A673 (cell line): ENCODE data around the gene EHF. TPM values are rescaled to one million over a fixed set of nuclear protein-coding genes. Genes with fewer than 3 reads are reported as not detected.

ENCODE experiments used
- BruUV-seq: library from RNA; stranded (reverse); fragments of 400-500 nt; replicated peaks from 2 replicates; lab custom pipeline; 2021; lab: Mats Ljungman, UMichigan
- CTCF ChIA-PET: fragments of 300-600 bp; sonication (Branson Sonifier 250); formaldehyde crosslinking; loops from one replicate; lab custom pipeline; 2022; ENCODE audit warnings: antibody characterized with exemption; lab: Charles Lee
- POLR2A ChIA-PET: fragments of 300-600 bp; sonication (Branson Sonifier 250); formaldehyde crosslinking; loops from one replicate; lab custom pipeline; 2022; ENCODE audit warnings: antibody characterized with exemption; ENCODE audit not compliant: low non-redundant PET; lab: Charles Lee
- DNase-seq: peaks from one replicate; pipeline ENCODE4 v3.0.0-alpha.2; 2015; ENCODE audit warnings: low spot score
- H3K27ac ChIP-seq: fragments of 200-600 bp; sonication (generic); 2 replicates; pipeline ENCODE4 v1.5.1; 2016; ENCODE audit warnings: mixed run types, low read depth, mild to moderate bottlenecking, mixed read lengths, antibody characterized with exemption, low read length; ENCODE audit not compliant: poor library complexity, severe bottlenecking
- H3K27me3 ChIP-seq: fragments of 200-600 bp; sonication (generic); replicated peaks from 2 replicates; pipeline ENCODE4 v1.6.1; 2017; ENCODE audit warnings: mixed run types, low read depth, mild to moderate bottlenecking, mixed read lengths, antibody characterized with exemption, low read length; ENCODE audit not compliant: insufficient read depth, poor library complexity
- H3K36me3 ChIP-seq: fragments of 200-600 bp; sonication (generic); 2 replicates; pipeline ENCODE4 v1.6.1; 2016; ENCODE audit warnings: mixed run types, mild to moderate bottlenecking, mixed read lengths, antibody characterized with exemption, low read length; ENCODE audit not compliant: insufficient read depth, poor library complexity, severe bottlenecking
- H3K4me1 ChIP-seq: fragments of 200-600 bp; sonication (generic); 2 replicates; pipeline ENCODE4 v1.6.1; 2017; ENCODE audit warnings: mixed run types, mild to moderate bottlenecking, mixed read lengths, antibody characterized with exemption, low read length; ENCODE audit not compliant: insufficient read depth, poor library complexity, severe bottlenecking
- H3K4me3 ChIP-seq: fragments of 200-600 bp; sonication (generic); 2 replicates; pipeline ENCODE4 v1.5.1; 2016; ENCODE audit warnings: low read depth, mixed run types, mild to moderate bottlenecking, mixed read lengths, low read length; ENCODE audit not compliant: poor library complexity, severe bottlenecking
- H3K9me3 ChIP-seq: fragments of 200-600 bp; sonication (generic); 2 replicates; pipeline ENCODE4 v1.6.1; 2016; ENCODE audit warnings: mixed run types, low read depth, mild to moderate bottlenecking, mixed read lengths, antibody characterized with exemption, low read length; ENCODE audit not compliant: poor library complexity, severe bottlenecking
- CTCF ChIP-seq: fragments of 300-800, 200-600 bp; sonication (generic); conservative IDR thresholded peaks from 2 replicates; pipeline ENCODE4 v1.5.1; 2017; ENCODE audit warnings: low read depth, mild to moderate bottlenecking, antibody characterized with exemption, low read length, moderate library complexity, mixed read lengths
- EZH2 ChIP-seq: fragments of 200-600 bp; sonication (generic); IDR thresholded peaks from 2 replicates; pipeline ENCODE4 v1.6.1; 2017; ENCODE audit warnings: borderline replicate concordance, low read depth, mild to moderate bottlenecking, mixed read lengths, antibody characterized with exemption, low read length; ENCODE audit not compliant: poor library complexity, severe bottlenecking
- intact Hi-C: fragments of 100-400 bp; cut with micrococcal nuclease; formaldehyde crosslinking; loops from one replicate; pipeline ENCODE4 v1.10.0; 2022; ENCODE audit not compliant: unreplicated experiment
- total RNA-seq: library from RNA; stranded (reverse); gene quantifications from 2 replicates; pipeline ENCODE4 v1.2.3, GENCODE V29; 2021

Gene EHF
- total RNA-seq, 1 experiment from 2014 or later = not detected

DNA sequence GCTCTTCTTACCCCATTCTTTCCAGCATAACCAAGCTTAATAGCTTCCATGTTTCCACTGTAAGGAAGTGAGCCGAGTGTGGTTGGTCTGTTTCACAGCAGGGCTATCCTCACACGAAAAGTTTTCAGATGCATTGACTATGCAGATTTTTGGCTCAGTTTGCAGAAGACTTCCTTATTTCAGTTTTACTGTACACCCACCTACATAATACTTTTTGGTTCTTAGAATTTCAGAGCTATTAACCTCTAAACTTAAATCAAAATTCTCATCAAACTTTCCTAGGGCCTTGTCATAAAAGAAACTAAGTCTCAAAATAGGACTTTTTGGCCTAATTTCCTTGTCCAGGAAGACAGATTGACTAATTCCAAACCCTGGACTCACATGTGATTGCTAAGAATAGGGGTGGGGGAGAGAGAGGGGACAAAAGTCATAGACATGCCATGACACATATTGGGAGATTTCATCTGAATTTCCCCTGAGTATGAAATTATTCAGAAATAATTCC, 7.3 kb upstream of the EHF start:
- TF ChIP-seq EZH2 (no peak), CTCF (no peak)
- ChIA-PET CTCF (no interaction called here), POLR2A (no interaction called here)
- Histone ChIP-seq H3K27me3 (no peaks in the 10 kb centered on the region), H3K36me3 (no peaks in the 10 kb centered on the region), H3K9me3 (no peaks in the 10 kb centered on the region), H3K4me3 (no peak overlapping the region), H3K27ac (no peak overlapping the region), H3K4me1 (no peaks in the 10 kb centered on the region)
- no TSS peak for BruUV-seq
- DNase-seq = no peak
- intact Hi-C loops = no loop called here

DNA sequence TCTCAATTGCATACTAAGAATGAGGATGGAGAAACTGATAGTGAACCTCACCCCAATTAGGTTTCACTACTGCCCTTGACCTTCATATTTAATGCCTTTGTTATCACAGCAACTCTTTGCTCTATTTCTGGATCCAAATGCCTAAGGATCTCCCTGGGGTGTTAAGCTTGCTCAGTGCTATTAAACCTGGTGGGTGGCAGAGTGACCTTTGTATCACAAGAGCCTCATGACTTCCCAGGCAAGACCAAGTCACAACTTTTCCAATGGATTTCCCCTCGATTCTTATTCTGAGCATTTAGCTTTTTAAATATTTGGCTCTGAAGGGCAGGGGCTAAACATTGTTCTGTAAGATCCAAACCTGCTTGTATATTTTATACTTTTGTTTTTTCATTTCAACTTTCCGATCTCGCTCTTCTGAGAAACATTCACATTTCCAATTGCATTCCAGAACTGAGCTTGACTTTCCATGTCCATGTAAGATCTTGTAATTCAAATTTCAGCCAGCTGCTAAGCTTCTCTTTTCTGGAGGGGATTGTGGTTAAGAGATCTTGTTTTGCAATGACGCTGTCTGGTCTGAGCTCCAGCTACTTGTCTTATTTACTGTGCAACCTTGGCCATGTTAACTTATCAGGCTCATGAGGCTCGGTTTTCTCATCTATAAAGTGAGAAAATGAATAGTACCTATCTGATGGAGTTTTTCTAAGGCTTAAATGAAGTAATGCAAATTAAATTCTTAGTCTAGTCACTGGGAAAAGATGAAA, 6.4 kb upstream of the EHF start:
- BruUV-seq = no TSS peak
- Histone ChIP-seq H3K4me1 (no peaks in the 10 kb centered on the region), H3K27ac (no peak overlapping the region), H3K36me3 (no peaks in the 10 kb centered on the region), H3K27me3 (no peaks in the 10 kb centered on the region), H3K9me3 (no peaks in the 10 kb centered on the region), H3K4me3 (no peak overlapping the region)
- intact Hi-C loops = no loop called here
- POLR2A ChIA-PET = no interaction called here
- CTCF ChIA-PET = no interaction called here
- no peak for TF ChIP-seq CTCF
- no peak for TF ChIP-seq EZH2
- no peak for DNase-seq

GRCh38 chr11:34616086-34616485, 4.8 kb upstream of the EHF start:
- Histone ChIP-seq H3K27me3 (peaks cover under 1% of the 10 kb centered on the region), H3K4me3 (no peak overlapping the region), H3K27ac (no peak overlapping the region), H3K36me3 (no peaks in the 10 kb centered on the region), H3K9me3 (no peaks in the 10 kb centered on the region), H3K4me1 (no peaks in the 10 kb centered on the region)
- no TSS peak for BruUV-seq
- TF ChIP-seq CTCF (no peak), EZH2 (peak; percentile 50)
- CTCF ChIA-PET = no interaction called here
- POLR2A ChIA-PET = no interaction called here
- no peak for DNase-seq
- intact Hi-C loops = no loop called here
